GM19372 (cell line): ENCODE data around the gene C14orf180.

ENCODE experiments used
- ATAC-seq: cut with Tn5 transposase; IDR thresholded peaks from one replicate; pipeline ENCODE4 v1.9.1; 2021; ENCODE audit warnings: mild to moderate bottlenecking, low read depth, moderate library complexity; ENCODE audit not compliant: unreplicated experiment

C14orf180 gene

DNA sequence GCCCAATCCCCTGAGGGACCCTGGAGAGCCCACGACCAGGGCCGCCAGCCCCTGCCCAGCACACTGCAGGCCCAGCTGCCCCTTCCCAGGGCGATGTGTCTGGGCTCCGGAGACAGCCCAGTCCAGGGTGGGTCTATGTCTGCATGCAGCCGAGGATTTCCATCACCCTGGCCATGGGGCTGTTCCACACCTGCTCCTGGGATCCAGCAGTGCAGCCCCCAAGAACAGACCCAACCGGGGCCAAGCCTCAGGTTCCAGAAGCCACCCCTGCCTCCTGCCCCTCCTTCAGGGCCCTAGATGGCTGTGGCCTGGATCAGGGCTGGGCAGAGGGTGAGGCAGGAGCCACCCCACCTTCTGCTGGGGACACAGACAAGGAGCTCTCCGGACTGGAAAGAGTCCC is 11.5 kb downstream of the C14orf180 start:
- ATAC-seq, result no peak

DNA sequence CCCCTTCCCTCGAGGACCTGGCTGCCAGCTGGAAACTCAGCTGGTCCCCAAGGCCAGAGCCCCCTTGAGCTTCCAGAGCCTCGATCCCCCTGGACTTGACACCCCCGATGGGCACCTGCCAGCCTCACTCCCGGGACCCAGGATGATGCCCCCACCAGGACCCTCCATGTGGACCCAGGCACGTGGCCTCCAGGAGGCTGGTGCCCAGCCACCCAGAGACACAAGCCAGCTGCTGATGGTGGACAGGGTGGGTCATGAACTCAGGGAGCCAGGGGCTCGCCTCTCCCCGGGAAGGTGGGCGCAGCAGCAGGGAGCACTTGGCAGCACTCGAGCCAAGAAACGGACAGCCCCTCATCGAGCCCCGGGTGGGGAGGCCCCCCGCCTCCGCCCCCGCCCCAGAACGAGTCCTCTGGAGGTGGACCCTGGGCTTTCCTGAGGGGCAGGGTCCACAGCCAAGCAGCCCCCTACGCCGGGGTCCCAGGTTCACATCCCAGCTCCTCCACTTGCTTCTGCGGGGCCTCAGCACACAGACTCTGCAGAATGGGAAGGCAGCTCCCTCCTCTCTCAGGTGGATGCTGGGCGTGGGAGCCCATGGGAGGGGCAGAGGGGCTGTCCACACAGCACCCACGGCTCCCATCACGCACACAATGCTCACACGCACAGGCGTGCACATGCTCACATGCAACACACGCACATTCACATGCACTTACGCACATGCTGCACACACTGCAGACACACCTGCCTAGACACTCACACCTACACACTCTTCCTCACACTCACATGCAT is 12.1 kb downstream of the C14orf180 start:
- no peak for ATAC-seq

DNA sequence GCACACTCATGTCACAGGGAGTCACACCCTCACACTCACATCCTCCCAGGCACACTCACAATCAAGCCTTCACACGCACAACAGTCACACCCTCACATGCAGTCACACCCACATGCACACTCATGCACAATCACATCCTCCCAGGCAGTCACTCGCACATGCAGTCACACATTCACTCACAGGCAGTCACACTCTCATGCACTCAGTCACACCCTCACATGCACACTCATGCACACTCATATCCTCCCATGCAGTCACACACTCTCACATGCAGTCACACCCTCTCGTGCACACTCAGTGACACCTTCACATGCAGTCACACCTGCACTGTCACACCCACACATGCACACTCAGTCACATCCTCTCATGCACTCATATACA is 12.7 kb downstream of the C14orf180 start:
- ATAC-seq, result no peak

DNA sequence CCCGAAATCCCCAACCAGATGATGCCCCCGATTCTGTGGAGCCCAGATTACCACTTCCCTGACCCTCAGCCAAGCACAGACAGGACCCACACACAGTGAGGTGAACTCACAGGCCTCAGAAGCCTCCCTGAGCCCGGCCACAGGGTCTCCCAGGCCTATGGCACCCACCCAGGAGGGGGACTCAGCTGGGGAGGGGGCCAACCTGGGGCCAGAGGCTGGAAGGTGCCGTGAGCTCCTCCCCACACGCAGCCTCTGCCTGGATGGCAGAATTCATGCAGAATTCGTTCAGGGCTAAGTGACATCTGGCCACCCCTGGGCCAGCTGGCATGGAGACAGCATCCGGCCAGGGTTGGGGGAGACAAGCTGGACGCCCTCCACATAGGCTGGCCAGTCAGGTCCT is 13.2 kb downstream of the C14orf180 start:
- no peak for ATAC-seq

DNA sequence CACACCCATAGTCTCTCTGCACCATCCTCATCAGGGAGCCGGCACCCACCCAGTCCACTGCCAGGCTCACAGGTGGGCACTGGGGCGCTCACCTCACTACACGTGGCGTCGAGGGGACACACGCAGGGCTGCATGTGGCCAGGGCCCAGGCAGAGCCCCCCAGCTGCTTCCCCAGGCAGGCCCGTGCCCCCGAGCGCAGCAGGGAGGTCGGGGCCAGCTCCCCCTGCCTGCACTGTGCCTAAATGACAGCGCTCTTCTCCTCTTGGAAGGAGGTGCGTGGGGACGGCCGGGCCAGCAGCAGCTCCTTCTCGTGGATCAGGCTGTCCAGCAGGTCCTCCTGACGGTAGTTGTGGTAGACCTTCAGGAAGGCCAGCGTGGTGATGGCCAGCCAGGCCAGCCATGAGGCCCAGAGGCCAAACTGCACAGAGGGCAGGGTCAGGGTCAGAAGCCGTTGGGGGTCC is 13.7 kb downstream of the C14orf180 start:
- no peak for ATAC-seq

DNA sequence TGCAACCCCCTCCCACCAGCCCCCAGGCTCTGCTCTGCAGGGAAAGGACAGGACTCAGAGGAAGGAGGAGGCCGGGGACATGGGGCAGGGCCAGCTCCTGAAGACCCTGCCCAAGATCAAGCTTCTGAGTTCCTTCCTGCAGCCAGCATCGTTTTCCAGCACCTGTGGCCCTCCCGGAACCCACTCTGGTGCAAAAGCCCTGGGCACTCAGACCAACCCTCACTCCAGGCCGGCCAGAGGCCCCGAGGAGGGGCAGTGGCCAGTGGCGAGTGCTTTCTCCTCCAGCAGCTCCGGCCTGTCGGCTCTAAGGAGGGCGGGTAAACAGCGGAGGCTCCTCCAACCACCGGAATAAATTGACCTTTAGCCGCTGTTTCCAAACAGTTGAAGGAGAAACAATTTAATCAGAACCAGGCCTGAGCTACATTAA is 14.2 kb downstream of the C14orf180 start:
- no peak for ATAC-seq

DNA sequence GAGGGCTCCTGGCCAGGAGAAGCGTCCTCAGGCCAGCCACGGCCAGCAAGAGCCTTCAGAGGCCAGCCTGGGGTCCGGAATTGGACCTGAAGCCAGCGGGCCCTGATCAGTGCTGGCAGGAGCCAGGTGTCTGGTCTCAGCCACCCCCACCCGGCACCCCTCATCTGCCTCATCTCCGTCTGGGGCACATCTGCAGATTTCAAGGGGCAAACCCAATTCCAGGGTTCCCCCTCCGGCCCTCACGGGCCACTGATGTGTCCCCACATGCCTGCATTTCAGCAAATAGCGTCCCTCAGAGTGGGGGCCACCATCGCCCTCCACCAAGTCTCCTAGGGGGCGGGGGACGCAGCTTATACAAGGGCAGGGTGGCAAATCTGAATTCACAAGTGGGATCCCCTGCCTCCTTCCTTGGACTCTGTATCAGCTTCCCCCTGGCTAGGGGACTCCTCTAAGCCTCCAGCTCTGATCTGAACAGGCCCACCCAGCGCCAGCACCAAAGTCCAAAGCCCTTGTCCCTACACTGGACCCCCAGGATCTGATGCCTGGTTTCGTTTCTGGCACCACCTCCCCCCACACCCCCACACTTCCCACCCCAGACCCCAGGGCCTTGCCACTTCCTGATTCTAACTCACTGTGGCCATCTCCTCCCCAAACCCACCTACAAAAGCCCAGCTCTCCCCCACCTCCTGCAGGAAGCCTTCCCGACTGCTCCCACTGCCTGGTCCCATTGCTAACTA is 14.9 kb downstream of the C14orf180 start:
- no peak for ATAC-seq

DNA sequence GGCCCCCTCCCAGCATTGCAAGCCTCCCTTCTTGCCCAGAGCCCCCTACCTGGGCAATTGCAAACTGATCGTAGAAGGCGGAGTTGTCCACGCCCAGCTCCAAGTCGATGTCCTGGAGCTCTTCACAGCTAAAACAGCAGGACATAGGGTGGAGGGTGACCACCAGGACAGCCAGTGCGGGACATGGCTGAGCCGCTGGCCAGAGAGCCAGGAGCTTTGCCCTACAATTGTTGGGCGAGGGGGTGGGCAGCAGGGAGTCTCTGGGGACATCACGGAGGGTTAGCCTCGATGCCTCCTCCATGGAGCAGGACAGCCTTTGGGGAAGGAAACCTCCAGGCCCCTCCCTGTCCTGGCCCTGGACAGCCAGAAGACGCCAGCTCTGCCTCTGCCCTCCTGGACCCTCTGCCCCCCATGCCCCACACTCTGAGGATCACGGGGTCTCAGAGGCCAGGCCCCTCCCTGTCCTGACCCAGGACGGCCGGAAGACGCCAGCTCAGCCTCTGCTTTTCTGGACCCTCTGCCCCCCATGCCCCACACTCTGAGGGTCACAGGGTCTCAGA is 15.6 kb downstream of the C14orf180 start:
- no peak for ATAC-seq

DNA sequence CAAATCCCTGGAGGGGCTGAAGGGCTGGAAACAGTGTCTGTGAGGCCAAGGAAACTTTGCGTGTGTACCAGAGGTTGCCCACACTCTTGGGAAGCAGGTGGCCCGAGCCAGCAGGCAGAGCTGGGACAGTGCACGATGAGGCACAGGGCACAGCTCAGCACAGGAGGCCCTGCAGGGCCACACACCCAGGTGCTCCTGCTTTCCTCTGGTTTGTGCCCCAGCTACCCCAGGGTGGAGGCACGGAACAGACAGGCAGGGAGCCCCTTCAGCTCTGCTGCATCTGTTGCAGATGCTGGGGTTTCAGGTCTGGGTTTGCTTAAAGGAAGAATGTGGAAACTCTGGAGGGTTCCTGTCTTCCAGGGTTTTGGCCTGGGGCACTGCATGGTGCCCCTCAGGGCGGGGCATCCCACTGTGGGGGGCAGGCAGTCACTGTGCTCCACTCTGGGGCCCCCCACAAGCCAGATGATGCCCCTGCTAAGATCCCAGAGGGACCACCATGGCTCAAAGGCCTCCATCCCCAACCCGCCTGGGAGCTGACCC is 16.4 kb downstream of the C14orf180 start:
- ATAC-seq, result no peak

DNA sequence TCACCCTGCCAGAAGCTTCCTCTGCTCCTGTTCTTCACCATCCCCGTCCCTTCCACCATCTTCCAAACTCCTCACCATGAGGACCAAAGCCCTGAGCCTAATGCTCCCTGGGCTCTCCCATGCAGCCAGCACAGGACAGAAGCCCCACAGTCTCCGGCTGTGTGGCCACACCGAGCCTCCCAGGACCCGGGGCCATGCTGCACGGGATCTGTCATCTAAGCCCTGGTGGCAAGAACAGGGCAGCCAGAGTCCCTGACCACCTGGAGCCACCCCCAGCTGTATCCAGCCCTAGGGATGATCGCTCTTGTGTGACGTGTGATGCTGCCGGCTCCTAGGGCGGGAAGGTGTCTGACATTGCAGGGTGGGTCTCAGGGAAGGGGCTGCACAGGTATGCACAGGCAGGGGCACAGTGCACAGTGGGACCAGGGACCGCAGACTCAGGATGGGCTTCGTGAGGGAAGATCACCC is 16.9 kb downstream of the C14orf180 start:
- ATAC-seq, result no peak

DNA sequence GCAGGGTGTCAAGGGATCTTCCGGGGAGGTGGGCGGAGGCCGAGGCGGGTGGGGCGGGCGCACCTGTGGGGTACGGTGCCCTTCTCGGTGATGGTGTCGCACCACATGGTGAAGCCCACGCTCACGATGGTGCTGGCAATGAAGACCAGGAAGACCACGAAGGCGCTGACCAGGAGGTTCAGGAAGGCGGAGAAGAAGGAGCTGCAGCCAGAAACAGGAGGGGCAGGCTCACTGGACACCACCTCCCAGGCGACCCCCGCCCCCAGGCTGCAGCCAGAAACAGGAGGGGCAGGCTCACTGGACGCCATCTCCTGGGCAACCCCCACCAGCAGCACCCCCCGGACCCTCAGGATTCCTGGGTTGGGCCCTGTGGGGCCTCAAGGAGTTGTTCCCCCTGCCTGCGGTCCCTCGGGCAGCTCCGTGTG is 17.4 kb downstream of the C14orf180 start:
- no peak for ATAC-seq

DNA sequence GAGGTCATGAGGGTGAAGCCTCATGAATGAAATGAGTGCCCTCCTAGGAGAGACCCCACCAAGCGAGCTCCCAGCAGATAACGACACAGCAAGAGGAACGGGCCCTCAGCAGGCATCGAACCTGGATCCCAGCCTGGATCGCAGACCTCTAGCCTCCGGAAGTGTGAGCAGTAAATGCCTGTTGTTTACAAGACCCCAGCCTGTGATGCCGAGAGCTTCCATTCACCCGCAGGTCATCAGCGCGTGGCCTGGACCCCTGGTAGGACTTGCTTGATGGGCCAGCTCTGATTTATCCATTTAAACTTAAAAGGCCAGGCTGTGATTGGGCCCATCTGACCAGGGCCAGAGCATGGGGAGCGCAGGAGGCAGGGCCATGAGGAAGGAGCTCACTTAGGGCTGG is 18.0 kb downstream of the C14orf180 start:
- no peak for ATAC-seq

DNA sequence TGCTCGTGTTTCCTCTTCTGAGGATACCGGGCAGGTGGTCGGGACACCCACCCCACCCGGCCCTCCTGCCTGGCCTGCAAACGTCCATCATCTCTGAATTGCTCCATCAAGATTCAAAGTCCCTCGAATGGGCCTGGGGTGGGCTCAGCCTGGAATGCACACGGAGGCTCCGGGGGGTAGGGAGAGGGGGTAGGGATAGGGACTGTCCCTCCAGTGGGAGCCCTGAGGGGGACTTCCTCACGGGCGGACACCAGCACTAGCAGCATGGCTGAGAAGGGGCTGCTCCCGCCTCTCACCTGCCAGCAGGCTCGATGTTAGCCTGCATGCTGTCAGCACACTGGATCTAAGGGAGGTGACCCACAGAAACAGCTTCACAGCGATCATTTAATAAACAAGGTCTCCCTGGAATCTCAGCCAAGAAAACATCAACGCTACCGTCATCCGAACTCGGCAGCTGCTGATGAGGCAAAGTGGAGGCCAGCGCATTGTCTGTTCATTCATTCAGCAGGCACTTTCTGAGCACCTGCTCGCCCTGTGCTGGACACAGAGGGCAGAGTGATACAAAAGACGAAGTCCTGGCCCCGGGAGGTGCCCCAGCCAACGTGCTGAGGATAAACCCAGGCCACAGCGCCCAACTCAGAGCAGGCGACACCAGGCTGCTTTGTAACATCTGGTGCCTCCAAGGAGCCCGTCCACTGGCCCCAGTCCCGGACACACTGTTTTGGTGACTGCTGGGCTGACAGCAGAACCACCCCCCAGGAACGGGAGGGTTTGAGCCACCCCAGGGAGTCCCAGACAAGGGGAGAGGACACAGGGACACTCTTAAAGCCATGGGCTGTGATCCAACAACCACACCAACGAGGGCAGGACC is 18.7 kb downstream of the C14orf180 start:
- ATAC-seq, result no peak

DNA sequence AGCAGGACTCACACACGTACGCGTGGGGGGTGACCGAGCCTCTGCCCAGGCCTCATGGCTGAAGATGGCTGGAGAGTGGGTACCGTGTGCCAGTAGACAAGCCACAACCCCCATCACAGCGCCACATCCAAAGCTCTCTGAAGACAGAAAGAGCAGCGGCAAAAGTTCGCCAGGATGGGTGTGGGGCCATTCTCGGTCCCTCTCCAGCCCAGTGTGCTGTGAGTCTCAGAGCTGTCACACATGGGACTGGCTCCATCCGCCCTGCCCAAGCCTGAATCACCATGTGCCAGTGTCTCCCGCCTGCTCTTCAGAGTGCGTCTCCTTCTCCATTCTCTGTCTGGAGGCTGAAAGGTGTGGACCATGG is 19.3 kb downstream of the C14orf180 start:
- ATAC-seq, result no peak

DNA sequence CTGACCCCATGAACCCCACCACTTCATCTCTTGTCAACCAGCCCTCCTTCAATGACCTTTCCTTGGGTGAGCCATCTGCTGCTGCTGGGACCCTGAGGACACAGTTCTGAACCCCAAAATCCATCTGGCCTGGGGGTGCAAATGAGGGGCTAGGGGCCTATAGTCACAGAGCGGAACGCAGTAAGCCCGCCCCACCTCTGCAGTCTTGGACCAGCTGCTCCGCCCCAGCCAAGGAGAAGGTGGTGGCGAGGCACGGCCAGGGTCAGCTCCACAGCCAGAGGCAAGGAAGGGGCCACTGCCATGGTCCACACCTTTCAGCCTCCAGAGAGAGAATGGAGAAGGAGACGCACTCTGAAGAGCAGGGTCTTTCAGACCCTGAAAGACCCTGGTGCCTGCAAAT is 19.9 kb downstream of the C14orf180 start:
- ATAC-seq, result no peak

DNA sequence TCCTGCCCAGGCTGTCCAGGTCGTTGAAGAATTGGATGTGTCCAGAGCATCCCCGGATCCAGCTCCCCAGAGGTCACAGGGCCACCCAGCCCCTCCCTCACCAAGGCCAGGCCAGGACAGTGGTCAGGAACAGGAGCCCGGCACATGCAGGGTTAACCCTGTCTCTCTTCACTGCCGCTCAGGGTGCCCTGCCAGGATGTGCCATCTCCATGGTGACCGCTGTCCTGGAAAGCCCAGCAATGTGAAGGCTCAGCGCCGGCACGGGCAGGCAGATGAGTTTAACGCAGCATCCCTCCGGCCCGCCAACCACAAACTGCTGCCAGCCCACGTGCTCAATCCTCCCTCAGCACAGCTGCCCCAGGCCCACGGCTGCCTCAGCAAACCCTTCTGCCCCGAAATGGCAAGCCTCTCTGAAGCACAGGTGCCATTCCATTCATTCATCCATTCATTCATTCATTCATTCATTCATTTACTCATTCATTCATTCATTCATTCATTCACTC is 20.6 kb downstream of the C14orf180 start:
- no peak for ATAC-seq

DNA sequence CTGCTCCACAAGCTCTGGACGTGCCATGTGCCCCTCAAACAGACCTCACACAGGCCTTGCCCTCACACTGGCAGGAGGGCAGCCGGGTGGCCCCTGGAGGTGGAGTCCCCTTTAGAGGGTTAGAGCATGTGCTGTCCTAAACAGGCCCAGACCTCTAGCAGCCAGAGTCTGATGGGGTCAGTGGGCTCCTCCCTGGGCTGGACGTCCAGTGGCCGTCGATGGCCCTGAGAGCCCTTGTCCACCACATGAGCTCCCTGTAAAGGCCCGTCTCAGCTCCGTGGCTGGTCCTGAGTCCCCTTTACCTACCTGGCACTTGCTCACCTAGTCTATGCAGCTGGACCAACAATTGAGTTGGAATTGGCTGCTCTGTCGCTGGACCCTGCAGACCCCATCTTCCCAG is 21.2 kb downstream of the C14orf180 start:
- ATAC-seq, result no peak

DNA sequence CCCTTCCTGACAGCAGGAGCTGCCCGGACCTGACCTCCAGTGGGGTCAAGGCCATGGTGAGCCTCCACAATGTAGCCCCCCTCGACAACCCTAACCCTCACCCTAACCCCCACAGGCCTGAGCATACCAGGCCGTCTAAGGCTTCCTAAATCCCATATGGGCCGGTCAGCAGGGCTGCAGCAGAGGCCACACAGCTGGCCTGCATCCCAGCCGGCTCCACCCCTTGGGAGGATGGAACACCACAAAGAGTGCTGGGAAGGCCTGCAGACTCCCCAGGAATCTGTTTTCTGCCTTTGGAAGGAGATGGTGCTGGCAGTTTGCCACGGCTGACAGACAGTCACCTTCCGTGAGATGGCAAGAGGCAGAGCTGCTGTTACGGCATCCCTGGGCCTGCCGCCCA is 22.2 kb downstream of the C14orf180 start:
- ATAC-seq, result no peak

DNA sequence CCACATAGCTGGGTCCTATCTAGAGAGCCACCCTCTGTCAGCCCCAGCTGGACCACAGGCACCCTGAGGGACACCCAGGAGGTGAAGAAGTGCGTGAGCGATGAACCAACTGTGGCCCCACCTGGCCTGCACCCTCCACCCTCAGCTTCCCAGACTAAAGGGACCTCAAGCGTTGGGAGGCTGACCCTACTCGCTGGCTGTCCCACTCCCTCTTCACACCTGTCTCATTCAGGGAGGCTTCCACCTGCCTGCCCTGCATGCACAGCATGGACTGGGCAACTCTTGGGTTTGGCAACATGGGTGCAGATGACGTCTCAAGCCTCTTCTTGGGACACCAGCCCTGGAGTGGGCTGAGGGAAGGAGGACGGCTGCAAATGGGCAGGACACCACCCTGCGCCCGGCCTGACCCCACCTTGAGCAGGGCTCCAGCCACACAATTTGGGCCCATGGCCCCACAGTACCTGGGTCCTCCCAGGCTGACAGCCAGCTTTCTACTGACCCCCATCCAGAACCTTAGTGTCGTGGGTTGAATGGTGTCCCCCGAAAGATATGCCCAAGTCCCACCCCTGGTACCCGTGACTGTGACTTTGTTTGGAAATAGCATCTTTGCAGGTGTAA is 22.9 kb downstream of the C14orf180 start:
- no peak for ATAC-seq

DNA sequence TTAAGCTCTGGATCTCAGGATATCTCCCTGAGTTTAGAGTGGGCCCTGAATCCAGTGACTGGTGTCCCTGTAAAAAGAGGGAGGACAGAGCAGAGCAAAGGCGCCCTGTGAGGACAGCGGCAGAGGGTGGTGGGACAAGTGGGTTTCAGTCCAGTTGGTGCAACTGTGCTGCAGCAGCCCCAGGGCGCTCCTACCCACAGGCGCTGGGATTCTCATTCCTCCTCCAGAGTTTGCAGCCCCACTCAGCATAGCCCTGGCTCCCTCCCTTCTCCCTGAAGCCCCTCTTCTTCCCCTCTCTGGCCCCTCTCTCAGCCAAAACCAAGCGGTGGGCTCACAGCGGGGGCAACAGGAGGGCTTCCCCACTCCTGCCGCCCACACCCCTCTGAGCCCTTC is 23.4 kb downstream of the C14orf180 start:
- ATAC-seq, result no peak
